PC-3 (cell line): ENCODE measurements around the gene PHPT1. TPM values are rescaled to one million over a fixed set of nuclear protein-coding genes. Genes with fewer than 3 reads are reported as not detected.

Experiments used
- ATAC-seq: fragments of 200-7000 bp; cut with Tn5 transposase; 2 replicates; pipeline ENCODE4 v1.9.1; 2020; ENCODE audit warnings: mild to moderate bottlenecking, moderate library complexity
- BruUV-seq: library from RNA; stranded (reverse); fragments of 400-500 nt; replicated peaks from 2 replicates; lab custom pipeline; 2021; lab: Mats Ljungman, UMichigan
- CTCF ChIA-PET: fragments of 300-600 bp; sonication (Branson Sonifier 250); formaldehyde crosslinking; loops from one replicate; lab custom pipeline; 2022; ENCODE audit warnings: antibody characterized with exemption; lab: Charles Lee
- POLR2A ChIA-PET: fragments of 300-600 bp; sonication (Branson Sonifier 250); formaldehyde crosslinking; loops from one replicate; lab custom pipeline; 2022; ENCODE audit warnings: antibody characterized with exemption; ENCODE audit not compliant: unreplicated experiment; lab: Charles Lee
- DNase-seq: peaks from one replicate; pipeline ENCODE4 v3.0.0-alpha.2; 2015
- H2AFZ ChIP-seq: fragments of 300-600 bp; sonication (generic); 2 replicates; pipeline ENCODE4 v1.6.0; 2016; ENCODE audit warnings: antibody characterized with exemption, low read length
- H3F3A ChIP-seq: fragments of 300-600 bp; sonication (generic); one replicate; pipeline ENCODE4 v1.6.0; 2017; ENCODE audit warnings: antibody characterized with exemption, low read length, control low read depth, mild to moderate bottlenecking; ENCODE audit not compliant: unreplicated experiment
- H3K27ac ChIP-seq: fragments of 300-600 bp; sonication (generic); 2 replicates; pipeline ENCODE4 v1.5.1; 2016; ENCODE audit warnings: mild to moderate bottlenecking, low read length
- H3K27me3 ChIP-seq: fragments of 300-600 bp; sonication (generic); 2 replicates; pipeline ENCODE4 v1.6.1; 2016; ENCODE audit warnings: low read length, mixed read lengths
- H3K36me3 ChIP-seq: fragments of 300-600 bp; sonication (generic); 2 replicates; pipeline ENCODE4 v1.6.1; 2016; ENCODE audit warnings: low read depth, mixed run types, low read length, mixed read lengths
- H3K4me1 ChIP-seq: fragments of 300-600 bp; sonication (generic); 2 replicates; pipeline ENCODE4 v1.5.1; 2016; ENCODE audit warnings: low read length; ENCODE audit not compliant: insufficient read depth
- H3K4me2 ChIP-seq: fragments of 300-600 bp; sonication (generic); 2 replicates; pipeline ENCODE4 v1.6.0; 2016; ENCODE audit warnings: low read length
- H3K4me3 ChIP-seq: fragments of 300-600 bp; sonication (generic); 2 replicates; pipeline ENCODE4 v1.5.1; 2016; ENCODE audit warnings: mild to moderate bottlenecking, low read length, mixed read lengths
- H3K79me2 ChIP-seq: fragments of 300-600 bp; sonication (generic); 2 replicates; pipeline ENCODE4 v1.6.1; 2017; ENCODE audit warnings: low read length, mixed read lengths
- H3K9ac ChIP-seq: fragments of 300-600 bp; sonication (generic); 2 replicates; pipeline ENCODE4 v1.6.0; 2016; ENCODE audit warnings: mild to moderate bottlenecking, low read length
- H3K9me2 ChIP-seq: fragments of 300-600 bp; sonication (generic); replicated peaks from 2 replicates; pipeline ENCODE4 v1.6.1; 2016; ENCODE audit warnings: mixed run types, low read length, mixed read lengths
- H3K9me3 ChIP-seq: fragments of 300-600 bp; sonication (generic); 2 replicates; pipeline ENCODE4 v1.6.1; 2016; ENCODE audit warnings: low read length, mixed read lengths
- H4K20me1 ChIP-seq: fragments of 300-600 bp; sonication (generic); 2 replicates; pipeline ENCODE4 v1.6.1; 2016; ENCODE audit warnings: low read length, mixed read lengths
- EZH2 ChIP-seq: fragments of 300-600 bp; sonication (generic); IDR thresholded peaks from one replicate; pipeline ENCODE4 v1.6.1; 2017; ENCODE audit warnings: antibody characterized with exemption, mild to moderate bottlenecking, low read length; ENCODE audit not compliant: unreplicated experiment
- EZH2phosphoT487 ChIP-seq: fragments of 300-600 bp; sonication (generic); IDR thresholded peaks from 2 replicates; pipeline ENCODE4 v1.6.1; 2018; ENCODE audit warnings: mild to moderate bottlenecking, antibody characterized with exemption, low read length, borderline replicate concordance
- intact Hi-C: fragments of 100-400 bp; cut with micrococcal nuclease; formaldehyde crosslinking; loops from 2 replicates; pipeline ENCODE4 v1.9.0; 2023
- total RNA-seq: library from RNA; depleted of rRNA; stranded (reverse); fragments of >200 nt; gene quantifications from 2 replicates; pipeline ENCODE4 v1.2.3, GENCODE V29; 2014
- TF ChIP-seq, protein P1 (sequence below): fragments of 300-600 bp; sonication (generic); conservative IDR thresholded peaks from 2 replicates; pipeline ENCODE4 v1.5.1; 2017; ENCODE audit warnings: antibody characterized with exemption, low read depth, mild to moderate bottlenecking, low read length

PHPT1 gene
- total RNA-seq, 1 experiment from 2014 or later = 111 TPM

DNA sequence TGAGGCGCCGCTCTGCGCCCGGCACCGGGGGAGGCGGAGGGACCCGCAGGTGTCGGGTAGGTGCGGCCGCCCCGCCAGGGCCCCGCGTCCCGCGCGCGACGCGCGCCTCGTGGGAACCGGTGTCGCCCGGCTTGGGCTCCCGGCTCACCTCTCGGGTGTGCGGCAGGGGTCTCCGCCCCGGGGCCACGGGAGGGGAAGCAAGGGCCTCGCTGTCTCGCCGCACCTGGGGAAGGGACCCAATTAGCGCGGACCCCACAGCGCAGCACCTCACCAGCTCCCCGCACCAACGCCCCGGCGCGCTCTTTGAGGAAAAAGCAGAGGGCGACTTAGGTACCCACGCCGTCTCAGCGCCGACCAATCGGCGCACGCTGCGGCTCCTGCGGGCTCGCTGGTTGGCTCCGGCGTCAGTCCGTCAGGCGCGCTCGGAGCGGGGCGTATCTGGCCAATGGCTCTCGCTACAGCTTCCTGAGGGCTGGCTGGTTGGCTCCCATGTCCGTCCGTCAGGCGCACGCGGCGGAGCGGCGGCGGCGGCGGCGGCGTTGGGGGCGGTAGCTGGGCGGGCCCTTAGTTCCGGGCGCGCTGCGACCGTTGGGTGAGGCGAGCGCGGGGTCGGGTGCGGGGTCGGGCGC, 36.9 kb downstream of the PHPT1 start, which contains the start of gene TRAF2:
Gene TRAF2 (plus strand): TSS at position 567 of the 629 bp plus-strand sequence. CDS start 12,225 bp downstream, outside the sequence.
- CTCF ChIA-PET = no interaction called here
- Histone ChIP-seq H3K4me1 (peaks cover 10% of the 10 kb centered on the region; the same call in 1 of the 2 replicates), H3K9me2 (no peaks in the 10 kb centered on the region), H3K4me3 (peak within 1 kb of the TSS; percentile 95), H3K36me3 (no peaks in the 10 kb centered on the region), H4K20me1 (no peaks in the 10 kb centered on the region), H2AFZ (peak within 1 kb of the TSS; percentile 79), H3K27me3 (no peaks in the 10 kb centered on the region), H3K9me3 (no peaks in the 10 kb centered on the region), H3F3A (no peaks in the 10 kb centered on the region), H3K4me2 (peak within 1 kb of the TSS; percentile 99), H3K79me2 (peaks cover 51% of the 10 kb centered on the region), H3K27ac (peak within 1 kb of the TSS; percentile 32), H3K9ac (peak within 1 kb of the TSS; percentile 94)
- no TSS peak for BruUV-seq
- POLR2A ChIA-PET = interaction anchor here (0.6 to 1.3 kb wide), 2 partner anchors 16 to 20 kb away, joined by 3 to 4 read pairs; partner anchors contain the start of gene EDF1
- intact Hi-C loops = loop anchor here (2.0 kb wide), 2 partner anchors 15 to 59 kb away; partner anchors contain the start of genes C8G and FBXW5
- DNase-seq (peak; percentile 97), ATAC-seq (peak; percentile 97)
- TF ChIP-seq, protein P1, sequence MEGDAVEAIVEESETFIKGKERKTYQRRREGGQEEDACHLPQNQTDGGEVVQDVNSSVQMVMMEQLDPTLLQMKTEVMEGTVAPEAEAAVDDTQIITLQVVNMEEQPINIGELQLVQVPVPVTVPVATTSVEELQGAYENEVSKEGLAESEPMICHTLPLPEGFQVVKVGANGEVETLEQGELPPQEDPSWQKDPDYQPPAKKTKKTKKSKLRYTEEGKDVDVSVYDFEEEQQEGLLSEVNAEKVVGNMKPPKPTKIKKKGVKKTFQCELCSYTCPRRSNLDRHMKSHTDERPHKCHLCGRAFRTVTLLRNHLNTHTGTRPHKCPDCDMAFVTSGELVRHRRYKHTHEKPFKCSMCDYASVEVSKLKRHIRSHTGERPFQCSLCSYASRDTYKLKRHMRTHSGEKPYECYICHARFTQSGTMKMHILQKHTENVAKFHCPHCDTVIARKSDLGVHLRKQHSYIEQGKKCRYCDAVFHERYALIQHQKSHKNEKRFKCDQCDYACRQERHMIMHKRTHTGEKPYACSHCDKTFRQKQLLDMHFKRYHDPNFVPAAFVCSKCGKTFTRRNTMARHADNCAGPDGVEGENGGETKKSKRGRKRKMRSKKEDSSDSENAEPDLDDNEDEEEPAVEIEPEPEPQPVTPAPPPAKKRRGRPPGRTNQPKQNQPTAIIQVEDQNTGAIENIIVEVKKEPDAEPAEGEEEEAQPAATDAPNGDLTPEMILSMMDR = no peak
- TF ChIP-seq EZH2phosphoT487 = no peak
- no peak for TF ChIP-seq EZH2

DNA sequence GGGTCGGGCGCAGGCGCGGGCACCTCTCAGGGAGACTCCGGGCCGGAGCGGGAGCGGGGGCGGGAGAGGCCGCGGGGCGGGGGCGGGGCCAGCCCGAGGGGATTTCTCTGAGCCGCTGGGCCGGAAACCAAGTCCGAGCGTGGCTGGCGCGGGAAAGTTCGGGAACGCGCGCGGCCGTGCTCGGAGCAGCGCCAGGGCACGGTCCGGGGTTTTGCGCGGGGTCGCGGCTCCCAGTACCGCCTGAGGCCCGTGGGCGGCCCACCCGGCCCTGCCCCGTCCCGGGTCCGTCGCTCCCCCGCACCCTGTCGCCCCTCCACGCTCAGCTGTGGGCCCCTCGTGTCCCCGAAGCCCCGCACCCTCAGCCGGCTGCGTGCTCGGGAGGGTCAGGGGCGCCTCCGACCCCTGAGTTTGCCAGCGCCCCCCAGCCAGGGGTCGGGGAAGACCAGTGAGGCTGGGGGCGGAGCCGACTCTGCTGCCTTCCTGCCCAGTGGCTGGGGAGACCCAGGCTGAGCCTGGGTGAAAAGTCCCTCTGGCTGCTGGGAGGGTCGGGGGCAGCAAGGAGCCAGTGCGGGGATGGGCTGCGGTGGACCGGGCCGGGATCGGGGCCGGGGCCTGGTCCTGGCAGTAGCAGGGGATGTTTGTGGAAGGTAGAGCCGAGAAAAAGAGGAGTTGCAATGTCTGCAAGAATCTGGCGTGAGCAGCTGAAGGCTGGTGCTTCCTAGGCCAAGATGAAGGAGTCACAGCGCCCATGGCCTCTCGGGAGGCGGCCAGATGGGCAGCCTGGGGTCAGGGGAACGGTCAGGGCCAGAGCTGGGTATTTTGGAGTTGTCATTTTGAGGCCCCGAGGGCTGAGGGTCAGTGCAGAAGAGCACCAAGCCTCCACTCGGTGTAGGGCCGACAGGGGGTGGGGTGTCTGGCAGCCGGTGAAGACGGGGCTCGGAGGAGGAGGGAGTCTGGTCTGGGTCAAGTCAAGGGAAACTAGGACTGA, 37.7 kb downstream of the PHPT1 start:
- Histone ChIP-seq H3K4me2 (peak overlapping the region; percentile 99), H3K4me3 (peak overlapping the region; percentile 95), H3K4me1 (peaks cover 9% of the 10 kb centered on the region; the same call in 1 of the 2 replicates), H3K79me2 (peaks cover 60% of the 10 kb centered on the region), H3K9me2 (no peaks in the 10 kb centered on the region), H3K9ac (peak overlapping the region; percentile 94), H4K20me1 (no peaks in the 10 kb centered on the region), H3K36me3 (no peaks in the 10 kb centered on the region), H2AFZ (peak overlapping the region; percentile 71), H3F3A (no peaks in the 10 kb centered on the region), H3K27ac (peak overlapping the region; percentile 32), H3K9me3 (no peaks in the 10 kb centered on the region), H3K27me3 (no peaks in the 10 kb centered on the region)
- DNase-seq (no peak), ATAC-seq (peak; percentile 18)
- POLR2A ChIA-PET = interaction anchor here (1.3 kb wide), 1 partner anchor 15 kb away, joined by 4 read pairs; no protein-coding TSS in a partner anchor
- no peak for TF ChIP-seq EZH2
- TF ChIP-seq, protein P1 = no peak
- TF ChIP-seq EZH2phosphoT487 = no peak
- CTCF ChIA-PET = no interaction called here
- intact Hi-C loops = loop anchor here (2.0 kb wide), 2 partner anchors 14 to 58 kb away; partner anchors contain the start of genes C8G and FBXW5
- TSS peak; percentile 47 for BruUV-seq
